ENCODE measurements around the gene CCL11. TPM values are rescaled to one million over a fixed set of nuclear protein-coding genes. Genes with fewer than 3 reads are reported as not detected.
A peak's percentile ranks its signal among the peaks of the same experiment; 100 is the strongest.

Gene CCL11
- total RNA-seq, result 1 to 10 TPM in 1 of 2 donors, under 1 TPM in 1; 0.75 to 1.6 TPM

GRCh38 chr17:34285286-34285792, at the start of gene CCL11:
Gene CCL11 (plus strand): TSS chr17:34285742. CDS start chr17:34285809, 67 bp downstream.
- Histone ChIP-seq H3K4me1 (no peaks in the 10 kb centered on the region), H3K27ac (no peak within 1 kb of the TSS), H3K27me3 (no peaks in the 10 kb centered on the region), H3K9me3 (no peaks in the 10 kb centered on the region), H3K4me3 (no peak within 1 kb of the TSS), H3K36me3 (no peaks in the 10 kb centered on the region)
- DNase-seq (ENCODE audit: low spot score), result no peak
- TF ChIP-seq CTCF (IDR thresholded peaks at IDR 0.05), result no peak

- Histone ChIP-seq H3K27me3 (no peaks in the 10 kb centered on the region), H3K4me3 (no peak overlapping the region), H3K4me1 (peaks cover 0 to 74% of the 10 kb centered on the region in 2 donors), H3K9me3 (no peaks in the 10 kb centered on the region), H3K36me3 (no peaks in the 10 kb centered on the region), H3K27ac (peak overlapping the region; percentile 64 to 72)
- no peak for DNase-seq (ENCODE audit: low spot score)
- TF ChIP-seq CTCF (IDR thresholded peaks at IDR 0.05), result no peak
These were observed 49.2 kb upstream of the CCL11 start for GRCh38 chr17:34236281-34236892.

GRCh38 chr17:34237458-34237857, 48.1 kb upstream of the CCL11 start:
- H3K27me3 ChIP-seq, result no peaks in the 10 kb centered on the region
- no peak for DNase-seq (ENCODE audit: low spot score)
- no peak for TF ChIP-seq CTCF (IDR thresholded peaks at IDR 0.05)
- H3K4me3 ChIP-seq, result no peak overlapping the region
- H3K36me3 ChIP-seq, result no peaks in the 10 kb centered on the region
- H3K27ac ChIP-seq, result peak overlapping the region; percentile 1 to 9
- H3K4me1 ChIP-seq, result peaks cover 0 to 85% of the 10 kb centered on the region in 2 donors
- H3K9me3 ChIP-seq, result no peaks in the 10 kb centered on the region

- Histone ChIP-seq H3K4me1 (peaks cover 0 to 78% of the 10 kb centered on the region in 2 donors), H3K27me3 (no peaks in the 10 kb centered on the region), H3K4me3 (no peak overlapping the region), H3K27ac (peak overlapping the region in 1 of 2 donors; percentile 33), H3K36me3 (no peaks in the 10 kb centered on the region), H3K9me3 (no peaks in the 10 kb centered on the region)
- TF ChIP-seq CTCF (IDR thresholded peaks at IDR 0.05), result no peak
- DNase-seq (ENCODE audit: low spot score), result no peak
These were observed 44.5 kb upstream of the CCL11 start for GRCh38 chr17:34241062-34241461.

GRCh38 chr17:34242587-34243363, 42.8 kb upstream of the CCL11 start:
- H3K4me3 ChIP-seq, result no peak overlapping the region
- H3K36me3 ChIP-seq, result no peaks in the 10 kb centered on the region
- H3K9me3 ChIP-seq, result no peaks in the 10 kb centered on the region
- peak overlapping the region; percentile 28 to 54 for H3K27ac ChIP-seq
- no peak for TF ChIP-seq CTCF (IDR thresholded peaks at IDR 0.05)
- no peaks in the 10 kb centered on the region for H3K27me3 ChIP-seq
- H3K4me1 ChIP-seq, result peaks cover 0 to 66% of the 10 kb centered on the region in 2 donors
- no peak for DNase-seq (ENCODE audit: low spot score)

Data from right atrium auricular region (tissue), 2 donors.